NB4 (cell line): ENCODE measurements around the gene PLD2.

Experiments
- POLR2A ChIP-seq: IDR thresholded peaks from 2 replicates; pipeline ENCODE4 v1.6.1; 2011; ENCODE audit warnings: mild to moderate bottlenecking; ENCODE audit not compliant: insufficient read length; ENCODE audit errors: extremely low read depth
- TF ChIP-seq, protein P1 (sequence below): IDR thresholded peaks from one replicate; pipeline ENCODE4 v1.5.1; 2012; ENCODE audit warnings: low read depth, low read length
- TF ChIP-seq, protein P2 (sequence below): IDR thresholded peaks from 2 replicates; pipeline ENCODE4 v1.6.1; 2011; ENCODE audit warnings: low read depth, low read length

DNA sequence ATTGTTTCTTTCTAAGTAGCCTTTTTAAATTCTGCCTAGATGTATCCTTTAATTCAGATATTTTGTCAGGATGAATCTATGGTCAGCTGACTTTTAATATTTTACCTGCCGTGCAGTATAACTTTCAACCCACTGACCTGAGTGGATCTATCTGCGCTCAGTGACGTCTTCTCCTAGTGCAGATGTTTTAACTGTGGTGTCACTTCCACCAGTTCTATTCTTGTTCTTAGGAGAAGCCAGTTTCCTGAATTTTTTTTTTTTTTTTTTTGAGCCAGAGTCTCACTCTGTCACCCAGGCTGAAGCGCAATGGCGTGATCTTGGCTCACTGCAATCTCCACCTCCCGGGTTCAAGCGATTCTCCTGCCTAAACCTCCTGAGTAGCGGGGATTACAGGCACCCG lies 40.2 kb upstream of the PLD2 start:
- TF ChIP-seq POLR2A, result no peak
- TF ChIP-seq, protein P1, sequence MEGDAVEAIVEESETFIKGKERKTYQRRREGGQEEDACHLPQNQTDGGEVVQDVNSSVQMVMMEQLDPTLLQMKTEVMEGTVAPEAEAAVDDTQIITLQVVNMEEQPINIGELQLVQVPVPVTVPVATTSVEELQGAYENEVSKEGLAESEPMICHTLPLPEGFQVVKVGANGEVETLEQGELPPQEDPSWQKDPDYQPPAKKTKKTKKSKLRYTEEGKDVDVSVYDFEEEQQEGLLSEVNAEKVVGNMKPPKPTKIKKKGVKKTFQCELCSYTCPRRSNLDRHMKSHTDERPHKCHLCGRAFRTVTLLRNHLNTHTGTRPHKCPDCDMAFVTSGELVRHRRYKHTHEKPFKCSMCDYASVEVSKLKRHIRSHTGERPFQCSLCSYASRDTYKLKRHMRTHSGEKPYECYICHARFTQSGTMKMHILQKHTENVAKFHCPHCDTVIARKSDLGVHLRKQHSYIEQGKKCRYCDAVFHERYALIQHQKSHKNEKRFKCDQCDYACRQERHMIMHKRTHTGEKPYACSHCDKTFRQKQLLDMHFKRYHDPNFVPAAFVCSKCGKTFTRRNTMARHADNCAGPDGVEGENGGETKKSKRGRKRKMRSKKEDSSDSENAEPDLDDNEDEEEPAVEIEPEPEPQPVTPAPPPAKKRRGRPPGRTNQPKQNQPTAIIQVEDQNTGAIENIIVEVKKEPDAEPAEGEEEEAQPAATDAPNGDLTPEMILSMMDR, result no peak
- TF ChIP-seq, protein P2, sequence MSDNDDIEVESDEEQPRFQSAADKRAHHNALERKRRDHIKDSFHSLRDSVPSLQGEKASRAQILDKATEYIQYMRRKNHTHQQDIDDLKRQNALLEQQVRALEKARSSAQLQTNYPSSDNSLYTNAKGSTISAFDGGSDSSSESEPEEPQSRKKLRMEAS, result no peak
